Prostate gland (tissue), 2 donors: ENCODE measurements around the gene RBM44.

Experiments used
- CTCF ChIP-seq, 4 experiments: fragments of 200-600 bp in 2 of 4; fragments of 450-650 bp in 2 of 4; sonication (generic) in 2 of 4; IDR thresholded peaks; 1 replicate in 3 of 4; 2 replicates in 1 of 4; pipeline ENCODE4 v1.5.1; 2016 to 2019; ENCODE audit warnings: antibody characterized with exemption in 4 of 4, mild to moderate bottlenecking in 2 of 4, moderate library complexity in 2 of 4
- POLR2A ChIP-seq: fragments of 450-650 bp; IDR thresholded peaks from one replicate; pipeline ENCODE4 v1.6.1; 2016; ENCODE audit warnings: antibody characterized with exemption, mild to moderate bottlenecking
- POLR2AphosphoS5 ChIP-seq: sonication (generic); formaldehyde crosslinking; IDR thresholded peaks from one replicate; pipeline ENCODE4 v1.6.1; 2017; ENCODE audit warnings: antibody characterized with exemption

DNA sequence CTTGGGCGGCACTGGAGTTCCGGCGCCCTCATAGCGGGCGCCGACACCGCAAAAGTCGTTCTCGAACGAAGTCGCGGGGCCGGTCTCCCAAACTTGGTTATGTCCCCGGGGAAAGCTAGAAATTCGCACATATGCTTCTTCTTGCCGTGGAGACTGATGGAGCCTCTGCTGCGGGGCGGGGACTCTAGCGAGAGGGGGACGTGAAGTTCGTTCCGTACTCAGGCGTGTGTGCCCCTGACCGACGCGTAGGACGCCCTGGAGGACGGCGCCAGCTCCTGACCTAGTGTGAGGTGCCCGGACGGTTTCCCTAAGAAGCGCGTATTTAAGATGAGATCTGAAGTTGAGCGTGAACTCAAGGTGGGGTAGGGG is 465 bp downstream of the RBM44 start:
- TF ChIP-seq CTCF (IDR thresholded peaks at IDR 0.05) (no peak), POLR2AphosphoS5 (no peak), POLR2A (no peak)
